Gastroesophageal sphincter (tissue), 4 donors: ENCODE measurements around the gene FBXL19. TPM values are rescaled to one million over a fixed set of nuclear protein-coding genes. Genes with fewer than 3 reads are reported as not detected.

Experiments used
- ATAC-seq: fragments of 150-250 bp; one replicate; pipeline ENCODE4 v1.9.1; 2016; ENCODE audit warnings: mild to moderate bottlenecking, moderate library complexity
- H3K27ac ChIP-seq, 4 donors: fragments of 200-600 bp; sonication (generic) in 3 of 4; 1 replicate in 3 of 4; 2 replicates in 1 of 4; pipeline ENCODE4 v1.5.1; 2016 to 2019
- H3K27me3 ChIP-seq: fragments of 200-600 bp; sonication (generic); one replicate; pipeline ENCODE4 v1.5.1; 2019
- H3K36me3 ChIP-seq, 2 donors: fragments of 200-600 bp; sonication (generic); one replicate each; pipeline ENCODE4 v1.5.1; 2019; ENCODE audit warnings: control low read depth in 1 of 2
- H3K4me1 ChIP-seq, 3 donors: fragments of 200-600 bp; sonication (generic); 1 replicate in 2 of 3; 2 replicates in 1 of 3; pipeline ENCODE4 v1.5.1; 2016 to 2019; ENCODE audit warnings: control low read depth in 2 of 3
- H3K4me3 ChIP-seq, 2 donors: fragments of 200-600 bp; sonication (generic); one replicate each; pipeline ENCODE4 v1.5.1; 2019; ENCODE audit warnings: mild to moderate bottlenecking in 1 of 2, moderate library complexity in 1 of 2
- H3K9me3 ChIP-seq, 3 donors: fragments of 200-600 bp; sonication (generic); one replicate each; pipeline ENCODE4 v1.5.1; 2017 to 2019; ENCODE audit warnings: control low read depth in 2 of 3
- CTCF ChIP-seq, 4 experiments: fragments of 200-600 bp in 2 of 4; fragments of 450-650 bp in 2 of 4; sonication (generic) in 1 of 4; IDR thresholded peaks; one replicate each; pipeline ENCODE4 v1.5.1; 2017 to 2019; ENCODE audit warnings: antibody characterized with exemption in 4 of 4, mild to moderate bottlenecking in 2 of 4, moderate library complexity in 2 of 4
- EP300 ChIP-seq: sonication (generic); formaldehyde crosslinking; IDR thresholded peaks from one replicate; pipeline ENCODE4 v1.6.1; 2017; ENCODE audit warnings: antibody characterized with exemption, mild to moderate bottlenecking
- POLR2A ChIP-seq, 2 donors: fragments of 450-650 bp; IDR thresholded peaks; one replicate each; pipeline ENCODE4 v1.6.1; 2017; ENCODE audit warnings: antibody characterized with exemption in 2 of 2, mild to moderate bottlenecking in 2 of 2, moderate library complexity in 1 of 2
- POLR2AphosphoS5 ChIP-seq: sonication (generic); formaldehyde crosslinking; IDR thresholded peaks from one replicate; pipeline ENCODE4 v1.6.1; 2017; ENCODE audit warnings: antibody characterized with exemption
- WGBS, 2 donors: methylation state at CpG; one replicate each; pipeline ENCODE4 v1.1.5; 2018; ENCODE audit warnings: low coverage in 1 of 2; 5-methylcytosine and 5-hydroxymethylcytosine counted together
- total RNA-seq, 4 donors: library from RNA; depleted of rRNA; stranded (reverse); fragments of >200 nt; gene quantifications; one replicate each; pipeline ENCODE4 v1.1.0, GENCODE V29; 2016

The FBXL19 gene
- total RNA-seq, 4 donors from 2014 or later = 10.0 to 23.5 (median 11.9) TPM

- ATAC-seq = no peak
- 51 to 65% methylated on average over 7 of the region's 16 CpGs for WGBS, 2 donors
These were observed 28.6 kb upstream of the FBXL19 start for GRCh38 chr16:30894540-30895368.

GRCh38 chr16:30895627-30896260 lies 27.6 kb upstream of the FBXL19 start:
- H3K4me3 ChIP-seq = peak overlapping the region; percentile 65 to 73
- ATAC-seq = no peak
- H3K9me3 ChIP-seq = no peaks in the 10 kb centered on the region
- peaks cover 0 to 26% of the 10 kb centered on the region in 2 donors for H3K36me3 ChIP-seq
- no peaks in the 10 kb centered on the region for H3K27me3 ChIP-seq
- WGBS, 2 donors = 7 to 69% methylated on average over 5 to 17 of the region's 32 CpGs
- TF ChIP-seq POLR2AphosphoS5 (no peak), CTCF (IDR thresholded peaks at IDR 0.05) (no peak), POLR2A (IDR thresholded peaks at IDR 0.05) (no peak), EP300 (no peak)
- peaks cover 0 to 44% (median 28%) of the 10 kb centered on the region in 3 donors for H3K4me1 ChIP-seq
- peak overlapping the region; percentile 97 to 100 (median 98) for H3K27ac ChIP-seq

More at GRCh38 chr16:30894540-30895368, 28.6 kb upstream of the FBXL19 start:
- TF ChIP-seq EP300 (no peak), POLR2A (IDR thresholded peaks at IDR 0.05) (no peak), CTCF (IDR thresholded peaks at IDR 0.05) (no peak), POLR2AphosphoS5 (no peak)
- peaks cover 0 to 44% (median 28%) of the 10 kb centered on the region in 3 donors for H3K4me1 ChIP-seq
- no peaks in the 10 kb centered on the region for H3K27me3 ChIP-seq
- no peaks in the 10 kb centered on the region for H3K9me3 ChIP-seq
- peaks cover 0 to 36% of the 10 kb centered on the region in 2 donors for H3K36me3 ChIP-seq
- peak overlapping the region; percentile 79 to 86 for H3K4me3 ChIP-seq
- H3K27ac ChIP-seq = peak overlapping the region; percentile 97 to 100 (median 98)

- Histone ChIP-seq H3K36me3 (peaks cover 0 to 20% of the 10 kb centered on the region in 2 donors), H3K4me3 (peak within 1 kb of the TSS; percentile 65 to 73), H3K4me1 (peaks cover 0 to 51% (median 31%) of the 10 kb centered on the region in 3 donors), H3K27me3 (no peaks in the 10 kb centered on the region), H3K27ac (peak within 1 kb of the TSS; percentile 97 to 100 (median 98)), H3K9me3 (no peaks in the 10 kb centered on the region)
- TF ChIP-seq POLR2A (IDR thresholded peaks at IDR 0.05) (peak; percentile 34 to 37), POLR2AphosphoS5 (peak; percentile 85), EP300 (no peak), CTCF (IDR thresholded peaks at IDR 0.05) (no peak)
- ATAC-seq = peak; percentile 78
- WGBS, 2 donors = 0 to 3% methylated on average over 2 to 7 of the region's 31 CpGs
These were observed 27.0 kb upstream of the FBXL19 start, which contains the start of gene CTF1 for GRCh38 chr16:30896261-30896888. Gene CTF1, plus strand, starts transcription at chr16:30896614. Its CDS starts 30 bp downstream, at chr16:30896644.

- peak; percentile 72 for ATAC-seq
- 24 to 40% methylated on average over 7 to 18 of the region's 31 CpGs for WGBS, 2 donors
- no peaks in the 10 kb centered on the region for H3K27me3 ChIP-seq
- H3K36me3 ChIP-seq = peaks cover 0 to 12% of the 10 kb centered on the region in 2 donors
- H3K4me1 ChIP-seq = peaks cover 0 to 57% (median 36%) of the 10 kb centered on the region in 3 donors
- H3K27ac ChIP-seq = peak overlapping the region; percentile 97 to 100 (median 98)
- H3K9me3 ChIP-seq = no peaks in the 10 kb centered on the region
- TF ChIP-seq CTCF (IDR thresholded peaks at IDR 0.05) (no peak), POLR2A (IDR thresholded peaks at IDR 0.05) (no peak), POLR2AphosphoS5 (peak; percentile 75), EP300 (no peak)
- peak overlapping the region; percentile 65 to 73 for H3K4me3 ChIP-seq
These were observed 26.3 kb upstream of the FBXL19 start for GRCh38 chr16:30896889-30897733.
